ENCODE results near the gene PPARG.

Gene PPARG

GRCh38 chr3:12483872-12484197 lies 195.0 kb downstream of the PPARG start:
- no peak for DNase-seq (ENCODE audit: low read depth in 3 of 3)
